Breast epithelium (tissue), 3 donors: ENCODE data around the gene PTP4A1.

Source experiments
- CTCF ChIP-seq, 3 donors: fragments of 450-650 bp; IDR thresholded peaks; one replicate each; pipeline ENCODE4 v1.5.1; 2016 to 2017; ENCODE audit warnings: antibody characterized with exemption in 3 of 3, mild to moderate bottlenecking in 3 of 3, moderate library complexity in 3 of 3
- POLR2A ChIP-seq: fragments of 450-650 bp; IDR thresholded peaks from one replicate; pipeline ENCODE4 v1.6.1; 2016; ENCODE audit warnings: antibody characterized with exemption, mild to moderate bottlenecking, moderate library complexity
- POLR2AphosphoS5 ChIP-seq, 3 donors: sonication (generic); formaldehyde crosslinking; IDR thresholded peaks; one replicate each; pipeline ENCODE4 v1.6.1; 2017; ENCODE audit warnings: antibody characterized with exemption in 3 of 3

GRCh38 chr6:63553208-63553607 lies 19.1 kb upstream of the PTP4A1 start:
- no peak for TF ChIP-seq CTCF (IDR thresholded peaks at IDR 0.05)
- no peak for TF ChIP-seq POLR2AphosphoS5 (IDR thresholded peaks at IDR 0.05)
- no peak for TF ChIP-seq POLR2A
